Measurements from ENCODE around the gene APOBEC4. TPM values are rescaled to one million over a fixed set of nuclear protein-coding genes. Genes with fewer than 3 reads are reported as not detected.

Gene APOBEC4
- total and polyA plus RNA-seq, 2 of the 4 experiments (the other 2 are of a cell fraction) = not detected

GRCh38 chr1:183620311-183620710, 32.8 kb downstream of the APOBEC4 start:
- TF ChIP-seq NFE2L2 (IDR thresholded peaks at IDR 0.05; ENCODE audit: low read depth, low read length) = no peak
- TF ChIP-seq USF2 (IDR thresholded peaks at IDR 0.05; ENCODE audit: low read depth, low read length) = no peak
- no peak for TF ChIP-seq CHD1 (IDR thresholded peaks at IDR 0.05; ENCODE audit: low read depth, low read length)
- no peak for TF ChIP-seq MAZ (IDR thresholded peaks at IDR 0.05; ENCODE audit: borderline replicate concordance, low read depth, low read length)
- no peak for TF ChIP-seq POLR2A (IDR thresholded peaks at IDR 0.05; ENCODE audit: low read depth, low read length)
- TF ChIP-seq RAD21 (IDR thresholded peaks at IDR 0.05; ENCODE audit: low read length) = no peak
- no peak for TF ChIP-seq MXI1 (IDR thresholded peaks at IDR 0.05; ENCODE audit: borderline replicate concordance, low read depth, low read length)
- no peak for TF ChIP-seq SMC3 (IDR thresholded peaks at IDR 0.05; ENCODE audit: low read depth, low read length)
- TF ChIP-seq ELK1 (IDR thresholded peaks at IDR 0.05; ENCODE audit: borderline replicate concordance, low read depth, low read length) = no peak
- no peak for TF ChIP-seq CEBPB (IDR thresholded peaks at IDR 0.05; ENCODE audit: low read depth, low read length)
- no peak for TF ChIP-seq CTCF (conservative IDR thresholded peaks at IDR 0.05; ENCODE audit: low read depth, low read length)
- TF ChIP-seq MAFK (IDR thresholded peaks at IDR 0.05; ENCODE audit: low read depth, low read length) = no peak
- TF ChIP-seq FOS (IDR thresholded peaks at IDR 0.05; ENCODE audit: low read depth, low read length) = no peak
- no peak for TF ChIP-seq RCOR1 (IDR thresholded peaks at IDR 0.05; ENCODE audit: insufficient replicate concordance, low read length)
- no peak for TF ChIP-seq BHLHE40 (IDR thresholded peaks at IDR 0.05; ENCODE audit: low read depth, low read length)
- TF ChIP-seq RFX5 (IDR thresholded peaks at IDR 0.05; ENCODE audit: low read depth, low read length) = no peak
- BruUV-seq (replicated peaks) = no TSS peak
- no peak overlapping the region for H2BK15ac ChIP-seq (ENCODE audit: low read depth, low read length)
- H3K23ac ChIP-seq (ENCODE audit: low read depth, low read length) = no peak overlapping the region
- no peak overlapping the region for H3K27ac ChIP-seq (ENCODE audit: insufficient read depth, low read length)
- 0 out of 4 replicates have a peak overlapping the region, but pooled peaks of 1 of the 2 experiments have one; percentile 35 for H4K8ac ChIP-seq (ENCODE audit: low read depth in 2 of 2, low read length in 2 of 2)
- H3K4ac ChIP-seq (ENCODE audit: low read depth, low read length) = no peak overlapping the region
- no peak overlapping the region for H2BK5ac ChIP-seq (ENCODE audit: low read depth, low read length, poor library complexity, severe bottlenecking)
- no peaks in the 10 kb centered on the region for H3K36me3 ChIP-seq (ENCODE audit: control insufficient read depth, insufficient read depth, low read length)
- H3K4me1 ChIP-seq (ENCODE audit: control insufficient read depth, insufficient read depth, low read length) = no peaks in the 10 kb centered on the region
- H3K4me3 ChIP-seq (ENCODE audit: insufficient read depth, low read depth, low read length) = no peak overlapping the region
- H3K79me1 ChIP-seq (ENCODE audit: low read depth in 1 of 2, low read length in 2 of 2) = peaks cover 0 to 10% of the 10 kb centered on the region in 2 experiments; a peak in 2 of 4 replicates
- no CpG with 5 or more reads among the region's 2 CpGs for WGBS, 2 experiments (ENCODE audit: extremely low coverage in 2 of 2, insufficient read length in 1 of 2)
- peaks cover 1% of the 10 kb centered on the region; the same call in 1 of the 2 replicates for H4K20me1 ChIP-seq (ENCODE audit: insufficient read depth, low read length)
- no peak overlapping the region for H4K91ac ChIP-seq (ENCODE audit: insufficient read depth, low read depth, low read length)
- H4K5ac ChIP-seq (ENCODE audit: low read depth, low read length) = no peak overlapping the region
- intact Hi-C loops (cut with micrococcal nuclease) = no loop called here
- ATAC-seq (ENCODE audit: low read depth) (no peak), DNase-seq (no peak)
- no peak overlapping the region for H2AK9ac ChIP-seq (replicated peaks; ENCODE audit: low read depth, low read length, poor library complexity)
- dilution Hi-C loops (cut with HindIII; ENCODE audit: low sequenced_read_pairs, unreplicated experiment) = no loop called here
- POLR2A ChIA-PET (ENCODE audit: unreplicated experiment) = no interaction called here
- H3K14ac ChIP-seq (replicated peaks; ENCODE audit: low read depth, low read length) = no peak overlapping the region
- no peak overlapping the region for H2BK20ac ChIP-seq (ENCODE audit: low read depth, low read length)
- H3K56ac ChIP-seq (ENCODE audit: extremely low read depth, insufficient read depth, low read length) = no peak overlapping the region
- in situ Hi-C loops (cut with MboI; ENCODE audit: low sequenced_read_pairs) = loop anchor here (10.0 kb wide), 2 partner anchors 146 to 336 kb away; partner anchors contain the start of gene SMG7
- no peak overlapping the region for H2AK5ac ChIP-seq (ENCODE audit: low read depth, low read length)
- H3K18ac ChIP-seq (ENCODE audit: low read depth, low read length) = no peak overlapping the region
- no peak overlapping the region for H3K4me2 ChIP-seq (ENCODE audit: low read depth, low read length)
- H3K9me1 ChIP-seq (ENCODE audit: insufficient read depth, low read length) = no peaks in the 10 kb centered on the region
- no peak overlapping the region for H3K9ac ChIP-seq (ENCODE audit: low read depth, low read length)
- CTCF ChIA-PET = interaction anchor here (0.7 to 1.0 kb wide), 2 partner anchors 11 to 81 kb away, joined by 3 read pairs; no protein-coding TSS in a partner anchor
- H3K27me3 ChIP-seq (ENCODE audit: control insufficient read depth, insufficient read depth, low read length) = no peaks in the 10 kb centered on the region
- no peaks in the 10 kb centered on the region for H3K9me3 ChIP-seq (ENCODE audit: control insufficient read depth, insufficient read depth, low read length)
- H2BK120ac ChIP-seq (ENCODE audit: low read depth, low read length) = no peak overlapping the region
- no peak overlapping the region for H2AFZ ChIP-seq (replicated peaks; ENCODE audit: low read length, poor library complexity)
